ENCODE measurements around the gene SLC35F1. TPM values are rescaled to one million over a fixed set of nuclear protein-coding genes. Genes with fewer than 3 reads are reported as not detected.

Gene SLC35F1
- total and polyA plus RNA-seq, 2 donors (not counting 3 experiments of a cell fraction or from before 2014, with no cell fraction given) = not detected

DNA sequence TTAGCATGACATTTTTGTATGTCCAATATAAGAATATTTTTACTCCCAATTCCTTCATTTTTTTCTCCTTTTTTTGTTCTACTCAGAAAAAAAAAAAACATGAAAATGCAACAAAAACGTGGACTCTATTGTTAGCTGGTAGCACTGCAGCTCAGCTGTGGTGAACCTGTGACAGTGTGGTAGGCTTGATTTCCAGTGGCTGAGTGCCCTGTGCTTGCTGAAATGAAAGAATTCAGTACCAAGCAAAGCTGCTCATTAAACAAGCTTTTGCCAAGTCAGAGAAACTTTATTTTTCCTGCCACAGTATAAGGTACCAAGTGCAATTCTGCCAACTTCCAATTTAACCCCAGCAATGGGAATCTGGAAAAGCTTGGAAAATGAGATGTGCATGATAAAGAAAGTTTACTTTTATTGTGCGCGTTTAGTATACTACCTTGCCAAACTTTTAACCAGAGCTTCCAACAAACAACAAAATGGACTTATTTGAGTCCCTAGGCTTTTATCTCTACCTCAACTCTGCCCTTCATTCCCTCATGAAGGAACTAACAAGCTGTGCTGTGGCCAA is 215.2 kb downstream of the SLC35F1 start:
- Histone ChIP-seq H3K27me3 (ENCODE audit: control insufficient read depth in 2 of 2, insufficient read depth in 2 of 2, low read length in 2 of 2) (no peaks in the 10 kb centered on the region), H3K36me3 (ENCODE audit: control insufficient read depth in 2 of 2, extremely low read depth in 1 of 2, insufficient read depth in 2 of 2, low read length in 2 of 2) (no peaks in the 10 kb centered on the region), H3K4me3 (replicated peaks in 1 of 3; ENCODE audit: insufficient read depth in 1 of 3, low read depth in 1 of 3, low read length in 3 of 3) (no peak overlapping the region), H3K9me3 (replicated peaks; ENCODE audit: control insufficient read depth, insufficient read depth, low read length) (no peaks in the 10 kb centered on the region), H3K4me1 (ENCODE audit: control insufficient read depth, extremely low read depth, insufficient read depth, low read length) (no peaks in the 10 kb centered on the region), H4K20me1 (replicated peaks; ENCODE audit: control insufficient read depth, extremely low read depth, insufficient read depth, low read length) (no peaks in the 10 kb centered on the region), H3K9me1 (replicated peaks; ENCODE audit: control insufficient read depth, extremely low read depth, insufficient read depth, low read length) (no peaks in the 10 kb centered on the region), H3K4me2 (ENCODE audit: insufficient read depth, low read length) (no peak overlapping the region), H3K79me2 (ENCODE audit: control insufficient read depth, insufficient read depth, low read length) (no peaks in the 10 kb centered on the region), H2AFZ (ENCODE audit: low read depth, low read length) (no peak overlapping the region), H3K9ac (replicated peaks; ENCODE audit: extremely low read depth, insufficient read depth, low read length) (no peak overlapping the region), H3K27ac (ENCODE audit: insufficient read depth, low read depth, low read length) (no peak overlapping the region)
- dilution Hi-C loops (cut with MboI; ENCODE audit: extremely low pct_ligation_motif_present, low sequenced_read_pairs) = no loop called here
- no TSS peak for BruUV-seq (replicated peaks)
- TF ChIP-seq POLR2AphosphoS5 (IDR thresholded peaks at IDR 0.05; ENCODE audit: insufficient read depth, low read depth, low read length) (no peak), CTCF (IDR thresholded peaks at IDR 0.05; ENCODE audit: extremely low read depth in 1 of 2, insufficient read depth in 1 of 2, low read depth in 1 of 2, low read length in 2 of 2) (no peak), EZH2 (IDR thresholded peaks at IDR 0.05; ENCODE audit: borderline replicate concordance, low read depth, low read length, severe bottlenecking) (no peak), GATA2 (IDR thresholded peaks at IDR 0.05; ENCODE audit: insufficient read depth, insufficient read length, low read depth, low read length) (no peak)
- POLR2A ChIA-PET = no interaction called here
- intact Hi-C loops (cut with micrococcal nuclease) = no loop called here
- FAIRE-seq = no peak
- CTCF ChIA-PET = no interaction called here
- DNase-seq (ENCODE audit: low read depth, low spot score) = no peak

GRCh38 chr6:118122801-118123200 is 215.7 kb downstream of the SLC35F1 start:
- no peak overlapping the region for H3K4me2 ChIP-seq (ENCODE audit: insufficient read depth, low read length)
- H3K4me3 ChIP-seq (replicated peaks in 1 of 3; ENCODE audit: insufficient read depth in 1 of 3, low read depth in 1 of 3, low read length in 3 of 3) = no peak overlapping the region
- no peaks in the 10 kb centered on the region for H3K9me3 ChIP-seq (replicated peaks; ENCODE audit: control insufficient read depth, insufficient read depth, low read length)
- POLR2A ChIA-PET = no interaction called here
- H3K9ac ChIP-seq (replicated peaks; ENCODE audit: extremely low read depth, insufficient read depth, low read length) = no peak overlapping the region
- H3K79me2 ChIP-seq (ENCODE audit: control insufficient read depth, insufficient read depth, low read length) = no peaks in the 10 kb centered on the region
- no peaks in the 10 kb centered on the region for H3K4me1 ChIP-seq (ENCODE audit: control insufficient read depth, extremely low read depth, insufficient read depth, low read length)
- FAIRE-seq (no peak), DNase-seq (ENCODE audit: low read depth, low spot score) (no peak)
- H3K27me3 ChIP-seq (ENCODE audit: control insufficient read depth in 2 of 2, insufficient read depth in 2 of 2, low read length in 2 of 2) = no peaks in the 10 kb centered on the region
- CTCF ChIA-PET = no interaction called here
- H2AFZ ChIP-seq (ENCODE audit: low read depth, low read length) = no peak overlapping the region
- no peak overlapping the region for H3K27ac ChIP-seq (ENCODE audit: insufficient read depth, low read depth, low read length)
- H4K20me1 ChIP-seq (replicated peaks; ENCODE audit: control insufficient read depth, extremely low read depth, insufficient read depth, low read length) = no peaks in the 10 kb centered on the region
- intact Hi-C loops (cut with micrococcal nuclease) = no loop called here
- H3K9me1 ChIP-seq (replicated peaks; ENCODE audit: control insufficient read depth, extremely low read depth, insufficient read depth, low read length) = no peaks in the 10 kb centered on the region
- TF ChIP-seq CTCF (IDR thresholded peaks at IDR 0.05; ENCODE audit: extremely low read depth in 1 of 2, insufficient read depth in 1 of 2, low read depth in 1 of 2, low read length in 2 of 2) = no peak
- TF ChIP-seq FOS (IDR thresholded peaks at IDR 0.05; ENCODE audit: borderline replicate concordance, insufficient read depth, low read length) = no peak
- TF ChIP-seq POLR2AphosphoS5 (IDR thresholded peaks at IDR 0.05; ENCODE audit: insufficient read depth, low read depth, low read length) = no peak
- no peak for TF ChIP-seq EZH2 (IDR thresholded peaks at IDR 0.05; ENCODE audit: borderline replicate concordance, low read depth, low read length, severe bottlenecking)
- TF ChIP-seq, protein P1, sequence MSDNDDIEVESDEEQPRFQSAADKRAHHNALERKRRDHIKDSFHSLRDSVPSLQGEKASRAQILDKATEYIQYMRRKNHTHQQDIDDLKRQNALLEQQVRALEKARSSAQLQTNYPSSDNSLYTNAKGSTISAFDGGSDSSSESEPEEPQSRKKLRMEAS (IDR thresholded peaks at IDR 0.05; ENCODE audit: insufficient read depth, insufficient read length) = no peak
- TF ChIP-seq POLR2A (IDR thresholded peaks at IDR 0.05; ENCODE audit: low read depth, low read length) = no peak
- no peak for TF ChIP-seq GATA2 (IDR thresholded peaks at IDR 0.05; ENCODE audit: insufficient read depth, insufficient read length, low read depth, low read length)
- no peak for TF ChIP-seq MYC (IDR thresholded peaks at IDR 0.05; ENCODE audit: low read depth, low read length)
- TF ChIP-seq JUN (IDR thresholded peaks at IDR 0.05; ENCODE audit: borderline replicate concordance, insufficient read depth, insufficient read length, low read depth) = no peak
- dilution Hi-C loops (cut with MboI; ENCODE audit: extremely low pct_ligation_motif_present, low sequenced_read_pairs) = no loop called here
- H3K36me3 ChIP-seq (ENCODE audit: control insufficient read depth in 2 of 2, extremely low read depth in 1 of 2, insufficient read depth in 2 of 2, low read length in 2 of 2) = no peaks in the 10 kb centered on the region
- no TSS peak for BruUV-seq (replicated peaks)

Measured in endothelial cell of umbilical vein (primary cell).